G401 (cell line): ENCODE data around the gene ETV6. TPM values are rescaled to one million over a fixed set of nuclear protein-coding genes. Genes with fewer than 3 reads are reported as not detected.

ENCODE experiments used
- DNase-seq: peaks from one replicate; pipeline ENCODE4 v3.0.0-alpha.2; 2015; ENCODE audit warnings: low spot score
- in situ Hi-C: cut with HindIII; loops from 2 replicates; pipeline ENCODE4 v1.10.0; 2016; ENCODE audit warnings: low sequenced_read_pairs, mixed read lengths
- total RNA-seq: library from RNA; depleted of rRNA; stranded (reverse); fragments of >200 nt; shearing (Covaris generic); gene quantifications from 2 replicates; pipeline ENCODE4 v1.2.3, GENCODE V29; 2014

ETV6 gene
- total RNA-seq, 1 experiment from 2014 or later, result 1.3 TPM

DNA sequence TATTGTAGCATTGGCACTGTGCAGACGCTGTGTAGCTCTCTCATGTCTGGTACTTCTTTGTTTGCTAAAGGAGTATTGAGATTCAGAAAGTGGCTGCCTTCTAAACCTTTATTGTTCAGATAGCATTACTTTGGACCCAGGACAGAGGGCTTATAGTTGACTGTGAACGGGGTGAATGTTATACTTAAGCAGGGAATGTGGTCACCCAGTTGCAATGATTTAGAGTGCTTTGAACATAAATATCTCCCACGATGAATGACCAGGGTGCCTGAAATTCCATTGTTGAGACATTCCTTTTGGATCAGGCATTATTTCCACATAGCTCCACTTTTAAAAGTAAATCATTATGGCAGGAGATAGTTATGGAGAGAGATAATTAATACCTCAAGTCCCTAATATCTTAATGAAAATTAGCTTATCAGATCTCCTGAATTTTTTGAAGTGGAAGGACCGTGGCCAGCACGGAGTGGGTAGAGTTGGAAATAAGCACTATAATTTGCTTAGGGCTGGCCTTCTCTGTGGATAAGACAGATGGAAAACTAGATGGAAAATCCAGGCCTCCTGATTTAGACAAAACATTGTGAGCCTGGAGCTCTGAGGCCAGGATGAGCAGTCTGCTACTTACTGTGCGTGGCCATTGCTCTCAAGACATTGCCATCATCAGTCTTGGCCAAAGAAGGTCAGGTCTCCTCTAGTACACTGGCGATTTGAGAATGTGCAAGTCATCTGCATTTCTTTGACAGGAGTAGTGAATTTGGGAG is 114.5 kb downstream of the ETV6 start:
- no peak for DNase-seq
- in situ Hi-C loops, result no loop called here

- in situ Hi-C loops, result no loop called here
- DNase-seq, result no peak
Observed at GRCh38 chr12:11764837-11765236, 115.4 kb downstream of the ETV6 start.

DNA sequence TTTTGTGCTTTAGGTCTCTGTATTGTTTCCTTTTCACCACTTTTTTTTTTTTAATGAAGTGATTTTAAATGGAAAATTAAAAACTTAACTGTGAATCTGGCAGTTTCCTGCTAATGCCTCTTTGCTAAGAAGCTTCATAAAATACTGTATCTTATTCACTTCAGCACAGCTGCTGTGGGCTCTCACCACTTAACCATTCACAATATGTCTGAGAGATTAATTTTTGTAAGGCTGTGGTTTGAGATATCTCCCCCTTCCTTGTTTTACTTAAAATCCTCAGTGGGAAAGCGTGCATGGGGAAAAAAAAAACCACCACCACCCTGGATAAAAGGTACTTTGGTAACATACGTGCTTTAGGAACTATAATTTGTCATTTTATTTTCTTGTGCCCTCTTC is 115.9 kb downstream of the ETV6 start:
- in situ Hi-C loops, result no loop called here
- no peak for DNase-seq

DNA sequence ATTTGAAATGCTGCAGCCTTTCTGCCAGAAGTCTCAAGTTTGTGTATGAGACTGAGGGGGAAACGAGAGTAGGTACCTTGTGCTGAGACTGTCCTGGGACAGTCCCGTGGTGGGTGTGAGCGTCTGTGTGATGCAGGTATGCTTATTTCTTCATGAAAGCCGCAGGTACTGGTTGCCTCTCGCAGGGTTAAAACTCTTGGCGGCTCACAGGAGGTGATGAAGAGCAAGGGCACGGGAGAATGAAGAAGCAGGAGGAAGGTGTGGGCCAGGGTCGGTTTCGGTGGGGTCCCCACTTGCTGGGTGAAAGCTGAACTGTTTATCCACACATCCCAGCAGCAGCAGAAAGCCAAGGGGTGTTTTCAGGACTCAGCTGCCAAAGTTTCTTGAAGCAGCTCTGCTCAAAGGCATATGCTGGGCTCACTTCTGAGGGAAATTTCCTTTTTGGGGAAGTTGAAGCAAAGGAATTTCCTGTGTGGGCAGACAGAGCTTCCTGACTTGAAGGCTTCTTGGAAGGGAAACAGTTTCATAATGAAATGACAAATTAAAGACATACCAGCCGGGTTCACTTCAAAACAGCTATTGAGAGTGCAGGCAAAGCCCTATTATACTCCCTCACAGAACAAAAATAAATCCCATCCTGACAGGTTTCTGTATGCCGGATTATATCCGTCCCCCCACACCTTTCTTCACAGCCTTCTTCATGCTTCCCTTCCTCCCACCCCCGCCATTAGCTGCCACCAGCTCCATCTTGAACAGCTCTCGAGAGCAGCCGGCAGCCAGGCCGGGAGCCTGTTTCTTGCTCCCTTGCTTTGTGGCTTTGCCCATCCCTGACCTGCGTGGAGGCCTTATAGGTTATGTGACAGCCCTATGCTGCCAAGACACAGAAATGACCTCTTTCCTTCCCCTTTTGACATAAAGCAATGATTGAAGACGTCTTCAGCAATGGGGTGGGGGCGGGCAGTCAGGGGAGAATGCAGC is 116.6 kb downstream of the ETV6 start:
- in situ Hi-C loops, result no loop called here
- peak; percentile 8 for DNase-seq

DNA sequence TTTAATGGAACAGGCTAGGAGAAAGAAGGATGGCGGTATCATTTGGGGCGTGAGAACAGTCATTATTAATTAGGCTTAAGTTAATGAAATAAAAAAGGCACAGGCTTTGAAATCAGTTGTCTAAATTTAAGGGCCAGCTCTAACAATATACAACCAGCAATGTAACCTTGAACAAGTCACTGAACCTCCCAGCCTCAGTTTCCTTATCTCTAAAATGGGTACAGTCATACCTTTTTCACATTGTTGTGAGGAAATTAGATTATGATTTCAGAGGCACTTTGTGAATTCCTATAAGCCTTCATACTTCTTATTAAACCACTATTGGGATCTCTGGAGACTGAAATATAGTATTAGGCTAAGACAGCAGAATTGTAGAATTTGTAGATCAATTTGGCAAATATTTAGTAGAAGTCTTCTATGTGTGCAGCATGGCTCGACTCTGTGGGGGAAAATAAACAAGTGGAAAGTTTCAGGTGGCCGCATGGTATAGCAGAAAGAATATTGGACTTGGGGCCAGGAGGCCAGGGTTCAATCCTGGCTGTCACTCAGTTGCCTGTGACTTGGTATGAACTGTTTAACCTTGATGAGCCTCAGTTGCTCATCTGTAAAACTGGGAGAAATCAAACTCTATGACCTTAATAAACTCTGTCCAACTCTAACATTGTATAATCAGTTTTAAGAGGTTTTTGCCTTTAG is 117.7 kb downstream of the ETV6 start:
- DNase-seq, result no peak
- in situ Hi-C loops, result no loop called here

- in situ Hi-C loops, result no loop called here
- no peak for DNase-seq
Observed at GRCh38 chr12:11767798-11768197, 118.3 kb downstream of the ETV6 start.

- DNase-seq, result no peak
- in situ Hi-C loops, result no loop called here
Observed at GRCh38 chr12:11768233-11768965, 118.9 kb downstream of the ETV6 start.

DNA sequence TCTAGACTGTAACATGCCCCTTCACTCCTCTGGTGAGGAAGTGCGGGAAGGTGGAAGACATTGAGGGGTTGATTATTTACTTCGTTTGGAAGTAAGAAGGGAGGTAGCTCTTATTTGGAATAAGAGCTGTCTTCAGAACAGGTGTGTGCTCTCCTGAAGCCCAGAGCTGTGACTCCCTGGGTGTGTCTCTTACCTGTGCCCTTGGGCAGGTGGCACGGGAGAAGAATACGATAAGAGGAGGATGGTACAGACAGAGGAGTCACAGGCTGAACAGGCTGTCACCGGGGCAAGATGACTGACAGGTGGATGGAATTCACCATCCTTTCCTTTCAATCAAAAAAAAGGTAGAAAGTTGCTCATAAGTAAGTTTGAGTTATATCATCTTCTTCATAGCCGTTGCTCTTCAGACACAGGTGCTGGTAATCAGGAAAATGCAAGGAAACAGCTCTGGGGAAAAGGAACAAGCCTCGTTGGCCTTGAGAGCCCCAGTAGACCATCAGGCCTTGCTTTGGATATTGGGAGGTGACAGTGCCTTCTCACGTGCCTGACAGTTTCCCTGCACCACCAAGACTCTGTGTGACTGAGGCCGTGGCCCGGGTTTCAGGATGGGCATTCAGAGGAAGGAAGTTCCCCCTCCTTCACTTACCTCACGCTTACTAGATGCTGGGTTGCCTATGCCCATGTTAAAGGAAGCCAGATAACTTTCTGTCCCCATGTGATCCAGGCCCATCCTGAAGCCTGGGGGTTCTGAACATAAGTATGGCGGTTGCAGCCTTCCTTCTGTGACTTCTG is 120.4 kb downstream of the ETV6 start:
- in situ Hi-C loops, result no loop called here
- no peak for DNase-seq

DNA sequence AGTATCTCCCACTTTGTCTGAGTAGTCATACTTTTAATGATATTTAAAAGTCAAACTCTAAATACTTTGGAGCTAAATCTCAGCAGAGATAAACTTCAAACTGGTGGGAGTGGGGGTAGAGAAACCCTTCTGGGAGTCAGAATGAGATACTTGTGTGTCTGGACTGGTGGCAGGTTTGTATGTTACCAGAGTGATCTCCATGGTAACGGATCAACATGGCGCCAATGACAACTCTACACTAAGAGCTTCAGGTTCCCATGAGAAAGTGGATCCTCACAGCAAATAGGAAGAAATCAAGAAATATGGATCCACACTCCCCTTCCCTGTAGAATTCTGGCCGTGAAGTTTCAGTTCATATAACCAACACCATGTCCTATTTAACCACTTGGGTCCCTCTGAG is 121.9 kb downstream of the ETV6 start:
- in situ Hi-C loops, result no loop called here
- DNase-seq, result no peak

GRCh38 chr12:11771895-11772502 is 122.5 kb downstream of the ETV6 start:
- in situ Hi-C loops, result no loop called here
- no peak for DNase-seq

DNA sequence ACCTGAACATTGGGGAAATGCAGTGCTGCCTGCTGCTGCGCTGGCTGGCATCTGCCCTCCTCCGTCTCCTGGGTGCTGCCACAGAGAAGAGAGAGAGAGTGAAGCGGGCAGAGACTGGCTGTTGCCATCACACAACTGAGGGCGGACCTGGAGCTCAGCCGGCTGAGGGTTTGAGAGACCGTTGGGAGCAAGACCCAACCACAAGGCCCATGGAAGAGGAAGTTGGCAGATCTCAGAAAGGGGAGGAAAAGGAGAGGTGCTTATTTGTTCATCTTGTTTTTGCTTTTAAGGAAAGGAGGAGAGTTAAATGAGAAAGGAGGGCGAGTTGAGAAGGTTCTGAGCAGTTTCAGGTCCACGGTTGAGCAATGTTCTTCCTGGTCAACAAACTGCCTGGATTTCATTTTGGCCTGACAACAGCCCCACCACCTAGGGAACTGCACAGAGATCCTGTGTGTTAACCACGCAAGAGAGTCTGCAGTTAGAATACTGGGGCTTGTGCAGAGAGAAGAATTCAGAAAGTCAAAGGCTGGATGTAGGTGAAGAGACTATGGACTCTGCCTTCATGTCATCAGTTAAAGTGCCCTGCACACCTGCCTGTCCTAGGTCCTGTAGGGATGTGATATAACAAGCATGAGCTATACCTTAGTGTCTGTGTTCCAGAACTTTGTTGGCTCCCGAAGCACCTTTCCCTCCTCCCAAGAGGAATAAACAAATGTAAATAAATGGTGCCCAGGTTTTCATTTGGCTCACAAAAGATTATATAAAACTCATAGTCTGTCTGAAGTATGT is 124.6 kb downstream of the ETV6 start:
- in situ Hi-C loops, result no loop called here
- no peak for DNase-seq

GRCh38 chr12:11774821-11775220 is 125.3 kb downstream of the ETV6 start:
- no peak for DNase-seq
- in situ Hi-C loops, result no loop called here

GRCh38 chr12:11776316-11776715 is 126.8 kb downstream of the ETV6 start:
- in situ Hi-C loops, result no loop called here
- DNase-seq, result no peak

GRCh38 chr12:11777451-11777850 is 128.0 kb downstream of the ETV6 start:
- no peak for DNase-seq
- in situ Hi-C loops, result no loop called here

GRCh38 chr12:11777962-11778361 is 128.5 kb downstream of the ETV6 start:
- DNase-seq, result no peak
- in situ Hi-C loops, result no loop called here

GRCh38 chr12:11778713-11779685 is 129.5 kb downstream of the ETV6 start:
- in situ Hi-C loops, result no loop called here

More at GRCh38 chr12:11778713-11779685, 129.5 kb downstream of the ETV6 start:
- DNase-seq, result no peak
